ENCODE data around the gene RNASE4. TPM values are rescaled to one million over a fixed set of nuclear protein-coding genes. Genes with fewer than 3 reads are reported as not detected.

RNASE4 gene, protein sequence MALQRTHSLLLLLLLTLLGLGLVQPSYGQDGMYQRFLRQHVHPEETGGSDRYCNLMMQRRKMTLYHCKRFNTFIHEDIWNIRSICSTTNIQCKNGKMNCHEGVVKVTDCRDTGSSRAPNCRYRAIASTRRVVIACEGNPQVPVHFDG
- 2.5 TPM in 1 of 2 replicates, not detected in the other for polyA plus RNA-seq

DNA sequence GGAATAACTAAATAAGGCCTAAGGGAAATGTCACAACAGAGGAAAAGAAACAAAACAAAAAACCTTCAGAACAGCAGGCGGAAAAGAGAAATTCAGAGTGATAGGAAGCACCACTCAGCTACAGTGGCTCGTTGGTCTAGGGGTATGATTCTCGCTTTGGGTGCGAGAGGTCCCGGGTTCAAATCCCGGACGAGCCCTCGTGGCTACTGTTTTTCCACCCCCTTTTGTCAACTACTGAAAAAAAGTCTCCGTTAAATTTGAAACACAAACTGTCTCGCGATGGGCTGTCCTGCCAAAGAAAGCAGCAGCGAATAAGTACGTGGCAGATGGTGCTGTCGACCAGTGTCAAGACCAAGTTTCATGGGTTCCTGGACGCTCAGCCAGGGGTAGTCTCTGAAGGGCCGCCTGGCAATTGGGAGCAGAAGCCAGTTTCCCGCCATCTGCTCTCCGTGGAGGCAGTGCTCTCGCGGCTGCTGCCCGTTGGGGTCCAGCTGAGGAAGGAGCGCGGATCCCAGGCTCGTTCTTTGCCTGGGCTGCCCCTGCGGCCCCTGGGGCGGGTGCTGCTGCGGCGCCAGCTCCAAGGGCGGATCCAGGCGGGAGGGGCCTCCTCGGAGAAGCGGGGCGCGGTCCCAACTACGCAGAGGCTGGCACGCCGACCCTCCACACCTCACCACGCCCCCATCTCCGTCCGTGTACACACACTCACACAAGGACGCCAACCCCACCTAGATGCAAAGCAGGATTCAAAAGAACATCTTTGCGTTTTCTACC lies at the start of gene RNASE4:
TSS of gene RNASE4 (plus strand) at position 670 of the 771 bp plus-strand sequence. CDS start 14,812 bp downstream, outside the sequence.

DNA sequence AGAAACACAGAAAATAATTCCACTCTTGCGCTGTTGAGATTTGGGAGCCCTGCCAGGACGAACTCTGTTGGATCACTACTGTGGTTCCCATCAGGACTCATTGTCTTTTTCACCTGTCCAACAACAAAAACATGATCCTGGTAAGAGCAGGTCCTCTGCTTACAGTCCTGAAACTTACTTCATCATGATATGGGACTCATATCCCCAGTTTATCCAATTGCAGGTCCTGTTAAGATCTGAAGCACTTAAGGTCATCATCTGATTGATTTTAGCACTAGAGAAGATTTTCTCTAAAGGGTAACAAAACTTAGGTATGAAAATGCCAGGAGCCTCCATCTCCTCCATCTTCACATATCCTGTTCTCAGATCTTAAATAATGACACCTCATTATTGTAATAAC lies 42.8 kb upstream of the RNASE4 start, which contains the start of gene OR6S1:
TSS of gene OR6S1 (minus strand) at position 101 of the 400 bp plus-strand sequence. CDS start at position 101, 0 bp downstream.

DNA sequence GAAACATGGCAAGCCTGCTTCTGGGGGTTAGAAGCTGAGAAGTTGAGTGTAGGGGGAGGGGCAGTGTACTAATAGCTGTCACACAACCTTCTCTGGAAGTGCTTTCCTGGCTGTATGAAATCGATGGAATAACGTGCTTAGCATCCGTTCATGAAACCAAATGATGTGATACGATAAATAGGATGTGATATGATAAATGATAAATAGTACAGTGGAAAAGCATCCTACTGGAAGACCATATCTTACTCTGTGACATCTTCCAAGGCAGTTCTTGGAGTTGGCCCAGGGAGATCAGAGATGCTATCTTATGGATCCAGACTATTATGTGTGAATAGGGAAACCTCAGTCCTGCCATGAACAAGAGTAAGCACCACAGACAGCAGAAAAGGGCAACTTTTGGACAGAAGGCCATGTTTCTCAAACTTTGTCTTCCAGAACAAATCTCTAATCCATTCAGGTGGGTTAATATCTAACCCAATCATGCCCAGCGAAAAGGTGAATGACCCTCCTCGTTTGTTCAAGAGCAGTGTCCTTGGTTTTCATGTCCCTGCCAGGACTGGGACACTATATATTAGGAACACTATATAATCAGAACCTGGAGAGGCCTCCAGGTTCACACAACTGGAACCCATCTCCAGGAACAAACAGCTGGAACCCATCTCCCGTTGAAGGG lies 3.9 kb downstream of the RNASE4 start, which contains the start of gene ANG:
TSS of gene ANG (plus strand) at position 598 of the 673 bp plus-strand sequence. CDS start 4,801 bp downstream, outside the sequence.

GRCh38 chr14:20745571-20746358 lies 61.4 kb downstream of the RNASE4 start, which contains the start of gene EDDM3A:
TSS of gene EDDM3A (plus strand) at chr14:20745887. CDS start at chr14:20747581, 1,694 bp downstream.

Other genes with a start within 250 kb of the RNASE4 start
- gene KLHL33, start 248.4 kb upstream of the RNASE4 start, polyA plus RNA-seq: 0.08 and 0.16 TPM in 2 replicates
- gene OSGEP, start 229.7 kb upstream of the RNASE4 start, polyA plus RNA-seq: 31.4 and 51.1 TPM in 2 replicates
- gene APEX1, start 229.3 kb upstream of the RNASE4 start, polyA plus RNA-seq: 84.3 and 107 TPM in 2 replicates
- gene PIP4P1, start 223.1 kb upstream of the RNASE4 start, polyA plus RNA-seq: 16.3 and 16.4 TPM in 2 replicates
- gene PNP, start 215.2 kb upstream of the RNASE4 start, polyA plus RNA-seq: 1.1 and 10.0 TPM in 2 replicates
- gene RNASE10, start 179.0 kb upstream of the RNASE4 start, polyA plus RNA-seq: not detected in 2 replicates
- gene RNASE9, start 123.5 kb upstream of the RNASE4 start, polyA plus RNA-seq: not detected in 2 replicates
- gene RNASE11, start 96.6 kb upstream of the RNASE4 start, polyA plus RNA-seq: not detected in 2 replicates
- not detected in 2 replicates for gene RNASE12, start 93.2 kb upstream of the RNASE4 start, polyA plus RNA-seq
- gene OR6S1, start 42.9 kb upstream of the RNASE4 start, polyA plus RNA-seq: not detected in 2 replicates
- gene ANG, start 4.2 kb downstream of the RNASE4 start, polyA plus RNA-seq: 1.7 TPM in 1 of 2 replicates, not detected in the other
- gene EDDM3A, start 61.3 kb downstream of the RNASE4 start, polyA plus RNA-seq: not detected in 2 replicates
- not detected in 2 replicates for gene EDDM3B, start 83.8 kb downstream of the RNASE4 start, polyA plus RNA-seq
- not detected in 2 replicates for gene RNASE6, start 96.7 kb downstream of the RNASE4 start, polyA plus RNA-seq
- 10.1 and 37.8 TPM in 2 replicates for gene RNASE1, start 118.3 kb downstream of the RNASE4 start, polyA plus RNA-seq
- gene RNASE3, start 206.8 kb downstream of the RNASE4 start, polyA plus RNA-seq: 2.3 TPM in 1 of 2 replicates, not detected in the other

Data from Purkinje cell (primary cell).